ENCODE measurements around the gene CEP164.

- TF ChIP-seq POLR2A (IDR thresholded peaks at IDR 0.05) = no peak
- TF ChIP-seq, protein P1, sequence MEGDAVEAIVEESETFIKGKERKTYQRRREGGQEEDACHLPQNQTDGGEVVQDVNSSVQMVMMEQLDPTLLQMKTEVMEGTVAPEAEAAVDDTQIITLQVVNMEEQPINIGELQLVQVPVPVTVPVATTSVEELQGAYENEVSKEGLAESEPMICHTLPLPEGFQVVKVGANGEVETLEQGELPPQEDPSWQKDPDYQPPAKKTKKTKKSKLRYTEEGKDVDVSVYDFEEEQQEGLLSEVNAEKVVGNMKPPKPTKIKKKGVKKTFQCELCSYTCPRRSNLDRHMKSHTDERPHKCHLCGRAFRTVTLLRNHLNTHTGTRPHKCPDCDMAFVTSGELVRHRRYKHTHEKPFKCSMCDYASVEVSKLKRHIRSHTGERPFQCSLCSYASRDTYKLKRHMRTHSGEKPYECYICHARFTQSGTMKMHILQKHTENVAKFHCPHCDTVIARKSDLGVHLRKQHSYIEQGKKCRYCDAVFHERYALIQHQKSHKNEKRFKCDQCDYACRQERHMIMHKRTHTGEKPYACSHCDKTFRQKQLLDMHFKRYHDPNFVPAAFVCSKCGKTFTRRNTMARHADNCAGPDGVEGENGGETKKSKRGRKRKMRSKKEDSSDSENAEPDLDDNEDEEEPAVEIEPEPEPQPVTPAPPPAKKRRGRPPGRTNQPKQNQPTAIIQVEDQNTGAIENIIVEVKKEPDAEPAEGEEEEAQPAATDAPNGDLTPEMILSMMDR (IDR thresholded peaks at IDR 0.05) = no peak
- no peak for TF ChIP-seq POLR2AphosphoS5 (IDR thresholded peaks at IDR 0.05; ENCODE audit: insufficient read depth in 1 of 2, low read depth in 1 of 2)
These were observed 51.6 kb downstream of the CEP164 start for GRCh38 chr11:117378976-117379865.

Data from vagina (tissue), 2 donors.